Mammary epithelial cell (primary cell): ENCODE measurements around the gene RNASE1.

Experiments
- CTCF ChIP-seq, 2 donors: IDR thresholded peaks in 1 of 2; conservative IDR thresholded peaks in 1 of 2; 2 replicates each; pipeline ENCODE4 v1.5.1; 2011 to 2012; ENCODE audit warnings: inconsistent platforms in 2 of 2, low read length in 2 of 2, mild to moderate bottlenecking in 2 of 2, control low read depth in 1 of 2, low read depth in 1 of 2; ENCODE audit not compliant: insufficient read depth in 1 of 2; ENCODE audit errors: extremely low read depth in 1 of 2
- EZH2 ChIP-seq: IDR thresholded peaks from 2 replicates; pipeline ENCODE4 v1.6.1; 2012; ENCODE audit warnings: low read length, inconsistent platforms, borderline replicate concordance

- TF ChIP-seq EZH2 (no peak), CTCF (conservative IDR thresholded peaks at IDR 0.05 in 1 of 2, IDR thresholded peaks at IDR 0.05 in 1 of 2; ENCODE audit: extremely low read depth in 1 of 2, insufficient read depth in 1 of 2, low read depth in 1 of 2, low read length in 2 of 2) (no peak)
These were observed 12.1 kb downstream of the RNASE1 start for GRCh38 chr14:20790464-20791116.
